ENCODE data around the gene AQP12A.

DNA sequence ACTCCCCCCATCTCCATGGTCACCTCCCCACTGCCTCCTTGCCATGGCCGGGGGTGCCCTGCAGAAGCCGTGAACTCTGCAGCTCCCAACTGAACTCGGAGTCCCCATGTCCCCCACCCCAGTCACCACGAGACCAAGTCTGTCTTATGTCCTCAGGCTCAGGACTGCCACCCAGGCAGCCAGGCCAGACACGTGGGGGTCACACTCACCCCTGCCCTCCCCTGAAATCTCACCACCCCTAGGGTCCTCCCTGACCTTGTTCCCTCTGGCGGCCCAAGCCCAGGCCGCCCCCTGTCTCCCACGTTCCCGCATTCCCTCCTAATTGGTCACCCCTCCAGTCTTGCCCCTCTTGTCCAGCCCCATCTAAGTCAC lies 11.0 kb downstream of the AQP12A start:
- TF ChIP-seq CTCF (IDR thresholded peaks at IDR 0.05) (no peak), POLR2AphosphoS5 (IDR thresholded peaks at IDR 0.05) (no peak)

Measured in esophagus muscularis mucosa (tissue), 3 donors.